ENCODE results near the gene HLA-DRA. TPM values are rescaled to one million over a fixed set of nuclear protein-coding genes. Genes with fewer than 3 reads are reported as not detected.

Gene HLA-DRA
- total RNA-seq, result 10 to 100 TPM; 43.7 to 98.5 (median 57.3) TPM

GRCh38 chr6:32439602-32440214, at the start of gene HLA-DRA:
HLA-DRA (plus strand) TSS chr6:32439887; CDS start chr6:32439951, 64 bp downstream.
- DNase-seq (no peak), ATAC-seq (peak; percentile 84 to 90)
- intact Hi-C loops (cut with DNase I; ENCODE audit: low total_unique reads) (no loop called here), in situ Hi-C loops (cut with MboI; ENCODE audit: low sequenced_read_pairs in 4 of 4) (no loop called here)
- H3K4me1 ChIP-seq, result no peaks in the 10 kb centered on the region
- no peaks in the 10 kb centered on the region for H3K36me3 ChIP-seq
- H3K9me3 ChIP-seq, result no peaks in the 10 kb centered on the region
- no peak for TF ChIP-seq CTCF (IDR thresholded peaks at IDR 0.05 in 4 of 5, conservative IDR thresholded peaks at IDR 0.05 in 1 of 5)
- peak; percentile 19 to 62 for TF ChIP-seq POLR2A (IDR thresholded peaks at IDR 0.05)
- H3K4me3 ChIP-seq, result peak within 1 kb of the TSS; percentile 31 to 63 (median 45)
- peak within 1 kb of the TSS; percentile 53 to 81 (median 70) for H3K27ac ChIP-seq
- H3K27me3 ChIP-seq, result no peaks in the 10 kb centered on the region

GRCh38 chr6:32391505-32391904, 48.2 kb upstream of the HLA-DRA start:
- ATAC-seq, result no peak
- intact Hi-C loops (cut with DNase I; ENCODE audit: low total_unique reads), result loop anchor here (10.0 kb wide), 1 partner anchor 137 kb away; no protein-coding TSS in a partner anchor
- H3K36me3 ChIP-seq, result no peaks in the 10 kb centered on the region
- H3K9me3 ChIP-seq, result no peaks in the 10 kb centered on the region
- H3K27me3 ChIP-seq, result no peaks in the 10 kb centered on the region
- no peak for TF ChIP-seq CTCF (IDR thresholded peaks at IDR 0.05 in 4 of 5, conservative IDR thresholded peaks at IDR 0.05 in 1 of 5)
- TF ChIP-seq POLR2A (IDR thresholded peaks at IDR 0.05), result no peak
- no peak overlapping the region for H3K4me3 ChIP-seq
- no peak overlapping the region for H3K27ac ChIP-seq
- H3K4me1 ChIP-seq, result no peaks in the 10 kb centered on the region
- in situ Hi-C loops (cut with MboI; ENCODE audit: low sequenced_read_pairs in 4 of 4), result no loop called here
- no peak for DNase-seq

- TF ChIP-seq POLR2A (IDR thresholded peaks at IDR 0.05) (no peak), CTCF (IDR thresholded peaks at IDR 0.05 in 4 of 5, conservative IDR thresholded peaks at IDR 0.05 in 1 of 5) (no peak)
- H3K4me3 ChIP-seq, result no peak overlapping the region
- H3K9me3 ChIP-seq, result no peaks in the 10 kb centered on the region
- H3K27ac ChIP-seq, result peak overlapping the region; percentile 38 to 58 (median 48)
- in situ Hi-C loops (cut with MboI; ENCODE audit: low sequenced_read_pairs in 4 of 4), result no loop called here
- no peaks in the 10 kb centered on the region for H3K27me3 ChIP-seq
- H3K4me1 ChIP-seq, result no peaks in the 10 kb centered on the region
- intact Hi-C loops (cut with DNase I; ENCODE audit: low total_unique reads), result loop anchor here (10.0 kb wide), 1 partner anchor 139 kb away; no protein-coding TSS in a partner anchor
- H3K36me3 ChIP-seq, result no peaks in the 10 kb centered on the region
- ATAC-seq (peak; percentile 70 to 71), DNase-seq (no peak)
Measured at GRCh38 chr6:32393665-32394420, 45.8 kb upstream of the HLA-DRA start.

- intact Hi-C loops (cut with DNase I; ENCODE audit: low total_unique reads) (loop anchor here (10.0 kb wide), 1 partner anchor 141 kb away; no protein-coding TSS in a partner anchor), in situ Hi-C loops (cut with MboI; ENCODE audit: low sequenced_read_pairs in 4 of 4) (no loop called here)
- Histone ChIP-seq H3K4me1 (no peaks in the 10 kb centered on the region), H3K36me3 (no peaks in the 10 kb centered on the region), H3K9me3 (no peaks in the 10 kb centered on the region), H3K4me3 (no peak overlapping the region), H3K27ac (no peak overlapping the region), H3K27me3 (no peaks in the 10 kb centered on the region)
- TF ChIP-seq POLR2A (IDR thresholded peaks at IDR 0.05) (no peak), CTCF (IDR thresholded peaks at IDR 0.05 in 4 of 5, conservative IDR thresholded peaks at IDR 0.05 in 1 of 5) (no peak)
- ATAC-seq (no peak), DNase-seq (no peak)
Measured at GRCh38 chr6:32396028-32396427, 43.7 kb upstream of the HLA-DRA start.

All from gastrocnemius medialis (tissue), 4 donors.